ENCODE measurements around the gene FA2H. TPM values are rescaled to one million over a fixed set of nuclear protein-coding genes. Genes with fewer than 3 reads are reported as not detected.

The FA2H gene
- total RNA-seq, 1 experiment from 2014 or later, result not detected

DNA sequence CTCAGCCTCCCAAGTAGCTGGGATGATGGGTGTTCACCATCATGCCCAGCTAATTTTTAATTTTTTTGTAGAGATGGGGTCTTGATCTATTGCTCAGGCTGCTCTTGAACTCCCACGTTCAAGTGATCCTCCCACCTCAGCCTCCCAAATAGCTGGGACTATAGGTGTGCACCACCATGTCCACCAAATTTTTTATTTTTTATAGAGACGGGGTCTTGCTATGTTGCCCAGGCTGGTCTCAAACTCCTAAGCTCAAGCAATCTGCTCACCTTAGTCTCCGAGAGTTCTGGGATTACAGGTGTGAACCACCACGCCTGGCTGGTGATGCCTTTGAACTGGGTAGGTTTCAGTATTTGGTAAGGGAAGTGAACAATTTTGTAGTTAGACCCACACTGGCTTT is 30.1 kb downstream of the FA2H start:
- DNase-seq (ENCODE audit: low read depth), result no peak

DNA sequence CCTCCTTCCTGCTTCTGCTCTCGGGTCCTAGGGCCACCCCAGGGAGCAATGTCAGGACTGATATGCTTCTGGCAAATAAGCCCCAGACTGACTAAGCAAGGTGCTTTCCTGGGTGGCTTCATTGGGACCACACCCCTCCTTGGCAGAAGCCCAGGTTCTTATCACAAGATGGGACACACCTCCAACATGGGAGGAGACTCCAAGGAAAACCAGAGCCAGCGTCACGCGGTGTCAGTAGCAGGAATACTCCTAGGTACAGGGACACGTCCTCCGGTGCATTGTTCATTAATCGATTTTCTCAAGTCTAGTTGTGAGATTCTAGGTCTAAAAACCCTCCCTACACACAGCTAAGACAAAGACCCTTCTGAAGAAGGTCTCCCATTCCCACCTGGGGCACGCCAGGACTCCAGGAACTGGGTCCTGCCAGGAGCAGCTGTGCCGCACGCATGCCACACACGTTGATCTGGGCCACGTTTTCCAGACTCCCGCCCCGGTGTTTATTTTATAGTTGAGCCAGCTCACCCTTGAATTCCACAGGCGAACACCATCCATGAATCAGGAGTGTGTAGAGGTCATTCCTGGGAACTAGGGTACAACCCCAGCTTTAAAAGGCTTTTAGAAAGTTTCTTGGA is 30.8 kb downstream of the FA2H start:
- DNase-seq (ENCODE audit: low read depth), result peak; percentile 64

DNA sequence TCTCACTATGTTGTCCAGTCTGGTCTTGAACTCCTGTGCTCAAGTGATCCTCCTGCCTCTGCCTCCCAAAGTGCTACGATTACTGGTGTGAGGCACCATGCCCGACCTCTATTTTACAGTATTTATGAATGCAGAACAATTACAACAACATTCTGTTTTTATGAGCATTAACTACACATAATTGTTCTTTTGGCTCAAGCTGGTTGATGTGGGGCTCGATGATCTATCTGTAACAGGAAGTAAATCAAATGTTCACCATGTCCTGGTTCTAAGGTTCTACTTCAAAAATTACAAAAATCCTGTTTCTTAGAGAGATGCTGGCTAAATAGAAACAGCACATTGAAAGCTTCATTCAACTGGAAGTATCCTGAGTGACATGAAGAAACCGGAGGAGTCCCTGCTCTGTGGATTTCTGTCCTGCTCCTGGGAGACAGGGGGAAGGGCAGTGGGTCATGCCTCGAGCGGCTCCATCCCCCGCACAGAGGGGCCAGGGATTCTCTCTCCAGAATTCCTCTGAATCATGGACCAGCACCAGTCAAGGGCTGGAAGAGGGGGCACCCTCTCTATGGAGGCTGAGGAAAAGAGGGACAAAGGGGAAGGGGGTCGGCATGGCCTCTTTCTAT is 31.5 kb downstream of the FA2H start:
- DNase-seq (ENCODE audit: low read depth), result no peak

DNA sequence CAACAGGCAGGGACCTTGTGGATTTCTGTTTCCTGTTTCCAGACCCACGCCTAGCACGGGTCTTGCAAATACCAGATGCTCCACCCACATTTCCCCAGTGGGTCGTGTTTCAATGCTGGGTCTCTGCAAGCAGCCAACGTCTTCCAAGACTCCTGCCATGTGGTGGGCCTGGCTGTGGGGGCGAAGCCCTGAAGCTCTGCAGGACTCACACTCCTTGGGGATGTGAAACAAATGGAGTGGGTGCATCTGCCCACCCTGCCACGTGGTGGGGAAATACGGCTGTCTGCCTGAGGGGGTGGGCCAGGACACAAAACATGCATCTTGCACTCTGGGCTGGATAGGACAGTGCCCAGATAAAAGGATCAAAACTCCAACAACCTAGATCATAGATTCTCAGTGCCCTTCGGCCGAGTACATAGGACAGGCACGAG is 32.6 kb downstream of the FA2H start:
- DNase-seq (ENCODE audit: low read depth), result peak; percentile 16

DNA sequence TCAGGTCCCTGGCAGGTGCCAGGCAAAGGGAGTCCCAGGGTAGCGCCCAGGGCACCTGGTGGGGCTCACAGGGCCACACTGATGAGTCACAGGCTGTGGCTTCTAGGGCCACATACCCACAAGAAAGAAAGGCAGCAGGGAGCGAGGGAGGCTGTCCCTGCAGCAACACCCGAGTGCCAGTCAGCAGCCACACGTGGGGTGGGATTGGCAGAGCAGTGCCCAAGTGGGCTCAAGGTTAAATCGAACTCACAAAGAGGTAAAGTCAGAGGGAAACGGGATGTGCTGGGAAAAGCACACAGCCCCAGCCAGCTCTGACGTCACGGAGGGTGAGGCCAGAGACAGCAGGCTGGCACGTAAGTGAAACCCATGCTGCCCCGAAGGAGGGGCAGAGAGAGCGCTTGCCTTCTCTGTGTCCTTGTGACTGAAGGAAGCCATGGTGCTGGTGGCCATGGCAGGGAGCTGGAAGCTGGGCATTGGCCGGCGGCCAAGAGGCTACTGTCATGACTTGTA is 33.8 kb downstream of the FA2H start:
- peak; percentile 20 for DNase-seq (ENCODE audit: low read depth)

DNA sequence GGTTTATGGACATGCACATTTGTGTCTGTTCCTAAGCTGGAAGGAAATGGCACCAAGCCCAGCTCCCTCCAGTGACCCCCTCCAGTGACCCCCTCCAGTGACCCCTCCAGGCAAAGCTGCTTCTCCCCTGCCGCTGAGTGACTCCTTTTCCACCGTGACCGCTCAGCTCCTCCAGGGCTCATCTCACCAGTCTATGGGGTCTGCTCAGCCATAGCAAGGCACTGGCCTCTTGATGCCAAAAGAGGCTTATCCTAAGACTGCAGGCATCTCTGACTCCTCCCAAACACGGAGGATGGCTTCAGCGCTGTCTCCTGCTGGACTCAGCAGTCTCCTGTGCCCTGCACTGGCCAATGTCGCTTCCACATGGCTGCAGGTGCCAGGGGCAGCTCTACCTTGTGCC is 35.3 kb downstream of the FA2H start:
- DNase-seq (ENCODE audit: low read depth), result no peak

DNA sequence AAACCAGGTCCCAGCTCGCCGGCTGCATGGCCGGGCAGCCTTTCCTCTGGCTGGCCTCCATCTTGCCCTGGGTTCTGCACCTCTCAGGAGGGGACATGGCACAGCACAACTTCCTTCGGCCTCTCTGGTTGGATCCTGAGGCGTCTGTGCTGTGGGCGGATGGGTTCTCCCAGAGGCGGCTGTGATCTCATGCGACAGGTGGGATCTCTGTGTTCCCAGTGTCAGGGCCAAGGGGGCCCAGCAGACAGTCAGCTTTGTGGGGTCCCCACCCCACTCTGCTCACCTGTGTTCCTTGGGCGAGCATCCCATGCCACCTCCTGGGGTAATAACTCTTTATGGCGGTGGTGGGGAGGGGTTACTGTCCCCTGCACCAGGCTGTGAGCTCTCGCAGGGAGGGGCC is 35.8 kb downstream of the FA2H start:
- no peak for DNase-seq (ENCODE audit: low read depth)

DNA sequence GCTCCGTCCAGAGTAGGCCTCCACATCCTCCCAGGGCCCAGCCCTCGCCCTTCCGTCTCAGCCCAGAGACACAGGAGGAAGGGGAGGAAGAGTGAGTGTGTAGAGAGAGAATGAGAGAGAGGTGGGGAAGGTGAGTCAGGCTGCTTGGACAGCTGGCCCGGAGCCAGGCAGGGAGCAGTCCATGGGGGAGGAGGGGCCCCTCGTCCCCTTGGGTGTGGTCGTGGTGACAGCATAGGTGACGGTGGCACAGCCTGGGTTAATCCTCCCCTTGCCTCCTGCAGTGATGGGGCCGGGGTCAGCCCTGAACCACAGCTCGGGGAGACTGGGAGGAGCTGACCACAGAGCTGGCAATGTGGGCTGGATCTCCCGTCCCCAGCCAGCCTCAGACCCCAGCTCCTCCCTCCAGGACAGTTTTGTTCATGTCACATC is 36.5 kb downstream of the FA2H start:
- no peak for DNase-seq (ENCODE audit: low read depth)

DNA sequence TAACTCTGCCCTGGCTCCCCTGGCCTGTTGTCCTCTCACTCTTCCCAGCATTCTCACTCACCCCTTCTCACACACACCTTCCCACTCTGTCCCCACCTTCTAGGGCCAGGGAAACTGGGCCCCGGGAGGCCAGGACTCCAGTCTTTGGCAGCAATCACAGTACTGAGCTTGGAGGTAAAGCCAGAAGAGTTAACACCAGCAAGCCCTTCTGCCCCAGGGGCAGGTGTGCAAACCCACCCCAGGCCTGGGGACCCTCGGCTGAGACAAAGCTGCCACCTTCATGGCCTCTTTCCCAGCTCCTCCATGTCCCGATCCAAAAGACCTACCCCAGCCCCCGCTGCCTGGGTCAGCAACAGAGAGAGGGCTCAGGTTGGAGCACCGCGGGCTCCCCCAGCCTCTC is 37.1 kb downstream of the FA2H start:
- DNase-seq (ENCODE audit: low read depth), result no peak

DNA sequence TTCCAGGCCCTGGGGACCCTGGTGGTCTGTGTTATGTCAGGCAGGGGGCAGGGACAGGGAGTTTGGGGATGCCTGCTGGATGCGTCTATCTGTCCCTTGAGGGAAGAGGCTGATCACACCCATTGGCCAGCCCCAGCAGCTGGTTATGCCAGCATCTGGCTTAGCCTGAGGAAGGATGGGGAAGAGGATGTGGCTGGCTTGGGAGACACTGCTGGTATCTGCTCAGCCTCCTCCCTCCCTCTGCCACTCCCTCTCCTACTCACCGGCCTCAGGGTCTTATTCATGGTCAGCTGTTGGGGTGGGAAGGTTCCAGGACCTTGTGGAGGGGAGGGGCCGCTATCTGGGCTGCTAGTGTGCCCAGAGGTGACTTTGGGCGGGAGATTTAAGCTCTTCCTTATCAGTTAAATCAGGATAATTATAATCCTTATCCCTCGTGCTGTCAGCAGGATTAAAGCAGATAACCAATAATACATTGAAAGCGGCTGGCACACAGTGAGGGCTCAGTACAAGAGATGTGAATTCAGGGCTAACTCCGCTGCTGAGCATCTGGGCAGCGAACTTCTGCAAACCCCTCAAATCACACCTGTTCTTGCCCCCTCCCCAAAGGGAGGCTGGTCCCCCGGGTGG is 38.0 kb downstream of the FA2H start:
- DNase-seq (ENCODE audit: low read depth), result peak; percentile 32

DNA sequence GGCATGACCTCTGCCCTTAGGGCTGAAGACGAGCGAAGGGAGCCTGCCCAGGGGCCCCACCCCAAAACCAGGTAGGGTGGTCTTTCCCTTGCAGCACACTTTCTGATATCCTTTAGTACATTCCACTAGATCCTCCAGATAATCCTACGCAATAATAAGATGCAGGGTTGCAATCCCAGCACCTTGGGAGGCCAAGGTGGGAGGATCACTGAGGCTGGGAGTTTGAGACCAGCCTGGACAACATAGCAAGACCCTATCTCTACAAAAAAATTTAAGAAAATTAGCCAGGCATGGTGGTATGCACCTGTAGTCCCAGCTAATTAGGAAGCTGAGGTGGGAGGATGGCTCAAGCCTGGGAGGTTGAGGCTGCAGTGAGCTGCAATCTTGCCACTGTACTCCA is 39.1 kb downstream of the FA2H start:
- DNase-seq (ENCODE audit: low read depth), result no peak

DNA sequence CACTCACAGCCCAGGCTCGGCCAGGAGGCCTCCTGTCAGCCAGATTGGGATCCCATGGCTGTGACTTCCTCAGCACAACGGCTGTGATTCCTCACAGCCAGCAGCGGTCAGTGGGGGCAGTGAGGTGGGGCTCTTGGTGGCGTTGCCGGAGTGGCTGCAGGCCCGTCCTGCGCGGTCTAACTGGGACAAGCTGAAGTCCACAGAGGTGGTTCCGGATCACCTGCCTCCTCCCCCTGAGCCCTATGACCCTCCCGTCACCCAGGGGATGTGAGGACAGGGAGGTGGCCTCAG is 39.5 kb downstream of the FA2H start:
- no peak for DNase-seq (ENCODE audit: low read depth)

DNA sequence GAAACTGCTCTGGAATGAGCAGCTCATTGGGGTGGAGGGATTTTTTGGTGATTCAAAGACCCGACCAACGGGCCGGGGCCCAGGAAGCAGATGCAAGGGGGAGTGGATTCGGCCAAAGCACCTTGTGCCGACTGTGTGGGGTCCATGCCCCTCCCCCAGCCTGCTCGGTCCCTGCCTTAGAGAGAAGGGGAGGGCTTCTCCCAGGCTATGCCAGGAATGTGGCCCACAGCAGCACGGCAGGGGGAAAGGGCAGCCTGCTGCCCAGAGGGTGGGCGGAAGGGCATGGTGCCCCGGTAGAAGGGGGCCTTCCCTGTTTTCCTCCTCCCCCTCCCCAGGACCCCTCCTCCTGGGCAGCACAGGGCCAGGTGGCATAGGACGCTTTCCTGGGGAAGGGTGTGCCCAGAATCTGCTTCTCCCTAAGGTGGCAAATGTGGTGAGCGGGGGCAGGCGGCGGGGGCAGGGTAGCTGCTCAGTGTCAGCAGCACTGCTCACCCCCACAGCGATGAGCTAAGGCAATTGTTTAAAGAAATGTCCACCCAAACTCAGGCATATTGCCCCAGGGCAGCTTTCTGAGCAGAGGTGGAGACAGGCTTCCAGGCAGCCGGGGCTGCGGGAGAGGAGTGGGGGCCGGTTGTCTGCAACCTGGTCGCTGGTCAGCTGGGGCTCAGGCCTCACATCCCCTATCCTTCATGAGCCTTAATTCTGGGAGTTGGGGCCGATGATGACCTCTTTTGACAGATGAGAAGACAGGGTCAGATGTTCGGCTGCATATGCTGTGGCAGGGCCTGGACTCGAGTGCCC is 40.1 kb downstream of the FA2H start:
- no peak for DNase-seq (ENCODE audit: low read depth)

DNA sequence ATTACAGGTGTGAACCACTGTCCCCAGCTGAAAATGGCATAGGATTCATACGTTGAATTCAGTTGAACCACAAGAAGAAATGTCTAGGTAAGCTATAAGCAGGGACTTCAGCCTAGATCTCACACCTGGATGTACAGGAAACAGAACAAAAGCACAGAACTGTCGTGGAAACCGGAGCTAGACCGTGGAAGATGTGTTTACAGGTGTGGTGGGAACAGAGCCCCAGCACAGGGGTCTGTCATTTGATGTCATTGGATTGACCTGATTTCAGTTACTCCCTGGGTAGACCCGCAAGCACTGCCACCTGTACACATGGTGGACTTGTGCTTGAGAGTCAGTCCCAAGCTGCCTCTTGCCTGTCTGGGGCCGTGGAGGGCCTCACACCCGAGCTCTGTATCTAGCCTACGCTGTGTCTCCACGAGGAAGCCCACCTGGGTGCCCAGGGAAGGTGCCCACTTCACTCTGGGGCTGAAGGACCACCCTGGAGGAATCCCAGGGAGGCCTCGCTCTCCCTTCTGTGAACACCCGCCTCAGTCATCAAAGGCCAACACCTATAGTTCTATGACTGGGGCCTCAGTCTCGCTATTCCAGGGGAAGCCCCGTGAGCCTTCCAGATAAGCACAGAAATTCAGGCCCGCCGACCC is 41.8 kb downstream of the FA2H start:
- no peak for DNase-seq (ENCODE audit: low read depth)

DNA sequence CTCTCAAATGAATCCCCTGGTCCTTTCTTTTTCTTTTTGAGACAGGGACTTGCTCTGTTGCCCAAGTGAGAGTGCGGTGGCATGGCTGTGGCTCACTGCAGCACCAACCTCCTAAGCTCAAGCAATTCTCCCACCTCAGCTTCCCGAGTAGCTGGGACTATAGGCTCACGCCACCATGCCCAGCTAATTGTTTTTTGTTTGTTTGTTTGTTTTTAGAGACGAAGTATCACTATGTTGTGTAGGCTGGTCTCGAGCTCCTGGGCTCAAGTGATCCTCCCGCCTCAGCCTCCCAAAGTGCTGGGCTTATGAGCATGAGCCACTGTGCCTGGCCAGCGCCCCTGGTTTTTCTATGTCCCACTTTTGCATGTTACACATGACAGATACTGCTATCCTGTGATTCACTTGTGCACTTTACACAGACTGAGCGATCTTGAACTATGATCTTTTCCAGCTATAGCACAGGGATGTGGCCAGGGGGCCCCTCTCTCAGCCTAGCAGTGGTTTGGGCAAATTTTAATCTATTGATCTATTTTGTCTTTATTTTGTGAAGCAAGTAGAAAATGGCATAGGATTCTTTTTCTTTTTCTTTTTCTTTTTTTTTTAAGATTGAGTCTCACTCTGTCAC is 42.7 kb downstream of the FA2H start:
- DNase-seq (ENCODE audit: low read depth), result no peak

DNA sequence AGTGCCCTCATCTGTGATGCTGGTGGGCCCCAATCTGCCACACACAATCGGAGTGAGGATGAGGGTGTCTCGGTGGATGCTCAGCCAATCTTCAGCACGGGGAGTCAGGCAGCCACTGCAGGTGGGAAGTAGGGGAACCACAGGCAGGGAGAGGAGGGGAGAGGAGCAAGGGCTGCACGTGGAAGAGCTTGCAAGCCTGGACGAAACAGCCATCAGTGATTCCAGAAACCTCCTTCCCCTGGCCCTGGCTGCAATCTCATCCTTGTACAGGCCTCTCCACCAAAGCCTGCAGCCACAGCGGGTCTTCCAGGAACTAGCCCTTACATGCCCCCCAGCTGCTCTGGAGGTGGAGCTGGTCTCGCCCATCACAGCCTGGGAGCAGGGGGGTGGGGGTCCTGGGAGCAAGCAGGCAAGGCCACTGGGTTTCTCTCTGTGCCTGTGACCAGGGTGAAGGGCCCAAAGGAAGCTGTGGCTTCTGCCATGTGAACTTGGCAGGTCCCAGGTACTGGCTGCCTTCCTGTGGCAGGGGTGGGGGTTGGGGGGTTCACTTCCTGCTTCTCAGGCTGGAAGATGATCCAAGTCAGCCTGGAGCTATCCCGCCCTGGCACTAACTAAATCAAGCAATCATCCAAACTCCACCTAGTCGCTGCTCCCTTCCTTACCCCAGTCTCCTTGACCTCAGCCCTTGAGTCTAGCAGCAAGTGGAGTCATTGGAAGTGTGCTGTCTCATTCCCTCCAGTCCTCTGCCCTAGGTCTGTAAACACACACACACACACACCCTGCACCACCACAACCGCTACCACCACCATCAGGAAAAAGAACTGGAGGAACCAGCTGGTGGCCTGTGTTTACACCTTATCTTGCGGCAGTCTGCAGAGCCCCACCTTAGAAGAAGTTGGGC is 44.6 kb downstream of the FA2H start:
- no peak for DNase-seq (ENCODE audit: low read depth)

DNA sequence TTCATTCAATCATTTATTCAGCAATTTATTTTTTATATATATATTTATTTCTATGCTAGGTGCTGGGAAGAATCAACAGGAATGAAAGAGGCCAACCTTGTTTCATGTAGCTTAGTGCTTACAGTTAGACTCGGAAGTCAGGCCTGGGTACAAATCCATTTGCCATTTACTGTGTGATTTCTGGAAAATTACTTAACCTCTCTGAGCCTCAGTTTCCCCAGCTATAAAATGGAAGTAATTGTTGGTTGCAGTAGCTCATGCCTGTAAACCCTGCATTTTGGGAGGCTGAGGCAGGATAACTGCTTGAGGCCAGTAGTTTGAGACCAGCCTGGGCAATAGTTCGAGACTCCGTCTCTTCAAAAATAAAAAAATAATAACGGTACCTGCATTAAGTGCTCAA is 46.7 kb downstream of the FA2H start:
- DNase-seq (ENCODE audit: low read depth), result no peak

DNA sequence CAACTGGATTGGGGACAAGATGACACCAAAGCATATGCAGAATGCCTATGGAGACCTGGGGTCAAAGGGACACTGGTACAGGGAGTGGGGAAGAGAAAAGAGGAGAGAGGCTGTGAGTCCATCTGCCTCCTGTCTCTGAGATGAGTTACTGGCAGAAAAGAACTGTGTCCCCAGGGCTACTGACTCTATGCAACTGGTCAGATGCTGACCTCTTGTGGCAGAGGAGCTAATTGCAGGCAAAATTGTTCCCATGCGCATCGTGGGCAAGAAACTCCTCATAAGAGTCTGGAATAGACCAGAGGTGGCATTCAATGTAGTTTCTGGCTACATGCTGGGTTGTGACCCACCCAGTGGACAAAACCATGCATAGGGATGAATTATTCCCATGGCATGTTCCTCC is 47.9 kb downstream of the FA2H start:
- DNase-seq (ENCODE audit: low read depth), result peak; percentile 22

DNA sequence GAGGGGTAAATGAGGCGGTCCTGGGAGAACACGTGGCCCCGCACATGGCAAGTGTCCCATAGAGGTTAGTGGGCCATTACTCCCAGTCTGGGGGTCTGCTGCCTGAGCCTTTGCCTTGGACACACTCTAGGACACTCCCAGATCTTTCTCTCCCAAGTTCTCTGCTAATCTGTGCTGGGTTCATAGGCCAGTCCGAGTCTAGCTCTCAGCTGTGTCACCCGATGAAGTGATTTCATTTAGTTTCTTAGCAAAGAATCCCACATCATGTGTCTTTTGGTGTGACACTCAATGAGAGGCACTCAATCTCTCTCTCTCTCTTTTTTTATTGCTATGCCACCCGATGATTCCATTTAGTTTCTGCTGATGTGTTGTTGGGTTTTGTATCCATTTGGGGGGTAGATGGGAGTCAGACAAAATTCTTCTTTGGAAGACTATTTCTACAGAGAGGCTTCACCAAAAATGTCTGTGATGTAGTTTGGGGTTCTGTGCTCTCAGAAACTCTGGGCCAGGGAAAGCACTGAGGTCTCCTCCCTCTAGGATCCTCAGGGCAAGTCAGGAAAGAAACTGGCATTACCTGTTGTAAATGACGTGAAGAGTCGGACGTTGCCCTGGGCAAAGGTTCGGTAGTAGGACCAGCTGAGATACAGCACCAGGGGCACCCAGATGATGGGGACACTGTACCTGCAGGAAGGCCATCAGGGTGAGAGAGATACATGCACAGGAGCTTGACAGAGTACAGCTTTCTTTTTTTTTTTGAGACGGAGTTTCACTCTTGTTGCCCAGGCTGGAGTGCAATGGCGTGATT is 48.8 kb downstream of the FA2H start:
- DNase-seq (ENCODE audit: low read depth), result no peak

Measured in RPMI7951 (cell line).